ENCODE measurements around the gene GOLGA8Q.
"Not testable (repeated sequence)": the region's sequence is repeated elsewhere in the genome, so short reads cannot be mapped to it uniquely, and the experiment has no call there.

GRCh38 chr15:30566949-30567348, 15.1 kb downstream of the GOLGA8Q start:
- TF ChIP-seq, protein P1, sequence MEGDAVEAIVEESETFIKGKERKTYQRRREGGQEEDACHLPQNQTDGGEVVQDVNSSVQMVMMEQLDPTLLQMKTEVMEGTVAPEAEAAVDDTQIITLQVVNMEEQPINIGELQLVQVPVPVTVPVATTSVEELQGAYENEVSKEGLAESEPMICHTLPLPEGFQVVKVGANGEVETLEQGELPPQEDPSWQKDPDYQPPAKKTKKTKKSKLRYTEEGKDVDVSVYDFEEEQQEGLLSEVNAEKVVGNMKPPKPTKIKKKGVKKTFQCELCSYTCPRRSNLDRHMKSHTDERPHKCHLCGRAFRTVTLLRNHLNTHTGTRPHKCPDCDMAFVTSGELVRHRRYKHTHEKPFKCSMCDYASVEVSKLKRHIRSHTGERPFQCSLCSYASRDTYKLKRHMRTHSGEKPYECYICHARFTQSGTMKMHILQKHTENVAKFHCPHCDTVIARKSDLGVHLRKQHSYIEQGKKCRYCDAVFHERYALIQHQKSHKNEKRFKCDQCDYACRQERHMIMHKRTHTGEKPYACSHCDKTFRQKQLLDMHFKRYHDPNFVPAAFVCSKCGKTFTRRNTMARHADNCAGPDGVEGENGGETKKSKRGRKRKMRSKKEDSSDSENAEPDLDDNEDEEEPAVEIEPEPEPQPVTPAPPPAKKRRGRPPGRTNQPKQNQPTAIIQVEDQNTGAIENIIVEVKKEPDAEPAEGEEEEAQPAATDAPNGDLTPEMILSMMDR (conservative IDR thresholded peaks at IDR 0.05 in 1 of 2, IDR thresholded peaks at IDR 0.05 in 1 of 2; ENCODE audit: low read depth in 1 of 2, low read length in 2 of 2): not testable (repeated sequence)
- TF ChIP-seq EZH2 (IDR thresholded peaks at IDR 0.05; ENCODE audit: low read length, missing control alignments): not testable (repeated sequence)
